HepG2 (cell line): ENCODE results near the gene HPD. TPM values are rescaled to one million over a fixed set of nuclear protein-coding genes. Genes with fewer than 3 reads are reported as not detected.

Experiments used
- ATAC-seq: fragments of 200-7000 bp; cut with Tn5 transposase; 3 replicates; pipeline ENCODE4 v1.9.1; 2020; ENCODE audit warnings: mild to moderate bottlenecking, moderate library complexity
- BruUV-seq: library from RNA; stranded (reverse); fragments of 400-500 nt; replicated peaks from 2 replicates; lab custom pipeline; 2021; lab: Mats Ljungman, UMichigan
- CTCF ChIA-PET: fragments of 300-600 bp; formaldehyde crosslinking; extraction: SDS; loops from one replicate; lab custom pipeline; 2021; ENCODE audit warnings: low total read pairs, inconsistent platforms, low intra/inter-chr PET ratio; lab: Yijun Ruan, JAX
- POLR2A ChIA-PET: fragments of 350-600 bp; sonication (Branson Sonifier 250); formaldehyde crosslinking; loops from one replicate; lab custom pipeline; 2020; ENCODE audit warnings: antibody characterized with exemption, inconsistent platforms; lab: Yijun Ruan, JAX
- DNase-seq: peaks from one replicate; pipeline ENCODE4 v3.0.0-alpha.2; 2015; ENCODE audit warnings: low spot score
- FAIRE-seq: peaks from 3 replicates; lab custom pipeline; 2011; peaks lifted over from hg19 to GRCh38; lab: Jason Lieb, UNC
- H2AFZ ChIP-seq: one replicate; pipeline ENCODE4 v1.6.1; 2011; ENCODE audit warnings: low read length, inconsistent platforms
- H3K27ac ChIP-seq: fragments of 300-600 bp; 3 replicates; pipeline ENCODE4 v1.8.0; 2011; ENCODE audit warnings: mixed run types, mild to moderate bottlenecking, mixed read lengths, low read length, inconsistent platforms; ENCODE audit not compliant: insufficient read depth; ENCODE audit errors: extremely low read length
- H3K27me3 ChIP-seq, 2 experiments: fragments of 200-600 bp in 1 of 2; 2 replicates in 1 of 2; 3 replicates in 1 of 2; pipeline versions ENCODE4 v1.6.0 to v1.8.0; 2011; ENCODE audit warnings: low read length in 2 of 2, mild to moderate bottlenecking in 2 of 2, moderate library complexity in 2 of 2, inconsistent platforms in 1 of 2; ENCODE audit not compliant: insufficient read depth in 2 of 2, control insufficient read depth in 1 of 2
- H3K36me3 ChIP-seq, 2 experiments: fragments of 200-600 bp in 1 of 2; replicated peaks in 1 of 2; 2 replicates in 1 of 2; 3 replicates in 1 of 2; pipeline versions ENCODE4 v1.5.1 to v1.8.0; 2011; ENCODE audit warnings: low read length in 2 of 2, inconsistent platforms in 1 of 2; ENCODE audit not compliant: insufficient read depth in 2 of 2, control insufficient read depth in 1 of 2
- H3K4me1 ChIP-seq: 2 replicates; pipeline ENCODE4 v1.5.1; 2012; ENCODE audit warnings: low read length, inconsistent platforms; ENCODE audit not compliant: insufficient read depth
- H3K4me2 ChIP-seq: 2 replicates; pipeline ENCODE4 v1.6.0; 2011; ENCODE audit warnings: low read depth, low read length, inconsistent platforms
- H3K4me3 ChIP-seq, 3 experiments: fragments of 200-600 bp in 1 of 3; sonication (generic), shearing (Covaris generic) in 1 of 3; replicated peaks in 1 of 3; 2 replicates each; pipeline ENCODE4 v1.5.1; 2011 to 2016; ENCODE audit warnings: low read length in 3 of 3, inconsistent platforms in 2 of 3, low read depth in 2 of 3, mild to moderate bottlenecking in 2 of 3, control low read depth in 1 of 3, mixed read lengths in 1 of 3; ENCODE audit not compliant: insufficient read depth in 1 of 3
- H3K79me2 ChIP-seq: one replicate; pipeline ENCODE4 v1.6.1; 2011; ENCODE audit warnings: low read length, inconsistent platforms; ENCODE audit not compliant: insufficient read depth
- H3K9ac ChIP-seq: 2 replicates; pipeline ENCODE4 v1.6.0; 2011; ENCODE audit warnings: mild to moderate bottlenecking, low read depth, low read length, inconsistent platforms; ENCODE audit not compliant: insufficient read depth
- H3K9me3 ChIP-seq: 2 replicates; pipeline ENCODE4 v1.5.1; 2012; ENCODE audit warnings: mild to moderate bottlenecking, low read length
- H4K20me1 ChIP-seq: 2 replicates; pipeline ENCODE4 v1.6.0; 2011; ENCODE audit warnings: inconsistent platforms, mild to moderate bottlenecking, low read length, moderate library complexity; ENCODE audit not compliant: insufficient read depth
- AGO1 ChIP-seq: fragments of 200-400 bp; formaldehyde crosslinking; IDR thresholded peaks from 2 replicates; pipeline ENCODE4 v1.6.1; 2017; ENCODE audit warnings: mild to moderate bottlenecking, low read depth, low read length, moderate library complexity; ENCODE audit not compliant: poor library complexity, severe bottlenecking
- DNMT3B ChIP-seq: conservative IDR thresholded peaks from 2 replicates; pipeline ENCODE4 v1.6.1; 2016; ENCODE audit warnings: missing biosample characterization, control low read depth
- FOXA1 ChIP-seq, 2 experiments: fragments of 450-650 bp in 1 of 2; sonication (generic) in 1 of 2; formaldehyde crosslinking in 1 of 2; IDR thresholded peaks; 2 replicates each; pipeline versions ENCODE4 v1.4.0 to v1.6.1; 2016 to 2020; ENCODE audit warnings: missing genetic modification reagents in 1 of 2
- HNRNPH1 ChIP-seq: fragments of 200-400 bp; formaldehyde crosslinking; optimal IDR thresholded peaks from 2 replicates; pipeline ENCODE3; 2017; ENCODE audit warnings: mild to moderate bottlenecking, low read depth, low read length
- KAT7 ChIP-seq: IDR thresholded peaks from 2 replicates; pipeline ENCODE4 v1.6.1; 2018; ENCODE audit warnings: borderline replicate concordance, missing compliant biosample characterization
- REL ChIP-seq: sonication (generic); formaldehyde crosslinking; conservative IDR thresholded peaks from 2 replicates; pipeline ENCODE4 v1.8.0; 2022; ENCODE audit warnings: mild to moderate bottlenecking, missing genetic modification reagents, moderate library complexity
- TFE3 ChIP-seq: IDR thresholded peaks from 2 replicates; pipeline ENCODE4 v1.6.1; 2016
- ZNF101 ChIP-seq: sonication (generic); formaldehyde crosslinking; IDR thresholded peaks from 2 replicates; pipeline ENCODE4 v1.4.0; 2020; ENCODE audit warnings: mild to moderate bottlenecking, low read depth, missing genetic modification reagents, borderline replicate concordance
- ZNF432 ChIP-seq: sonication (generic); formaldehyde crosslinking; IDR thresholded peaks from 2 replicates; pipeline ENCODE4 v1.5.0; 2020; ENCODE audit warnings: missing genetic modification reagents, mild to moderate bottlenecking, borderline replicate concordance
- ZNF597 ChIP-seq: sonication (generic); formaldehyde crosslinking; IDR thresholded peaks from 2 replicates; pipeline ENCODE4 v1.5.0; 2020; ENCODE audit warnings: missing genetic modification reagents
- ZNF598 ChIP-seq: sonication (generic); formaldehyde crosslinking; IDR thresholded peaks from 2 replicates; pipeline ENCODE4 v1.5.1; 2020; ENCODE audit warnings: mild to moderate bottlenecking, missing genetic modification reagents, borderline replicate concordance
- ZNF619 ChIP-seq: sonication (generic); formaldehyde crosslinking; IDR thresholded peaks from 2 replicates; pipeline ENCODE4 v1.4.0; 2020; ENCODE audit warnings: mild to moderate bottlenecking, missing genetic modification reagents
- WGBS: methylation state at CpG from one replicate; pipeline ENCODE4 v1.1.6; 2017; ENCODE audit warnings: low lambda C conversion rate; 5-methylcytosine and 5-hydroxymethylcytosine counted together
- in situ Hi-C: cut with HindIII; loops from 2 replicates; pipeline ENCODE4 v1.10.0; 2017; ENCODE audit warnings: low pct_unique_long_range_greater_than_20kb; ENCODE audit not compliant: extremely low pct_ligation_motif_present
- intact Hi-C: fragments of 100-400 bp; cut with micrococcal nuclease; formaldehyde crosslinking; loops from one replicate; pipeline ENCODE4 v1.10.0; 2022; ENCODE audit not compliant: unreplicated experiment
- polyA plus RNA-seq, 8 experiments: library from polyadenylated mRNA; depleted of rRNA in 3 of 8; stranded (reverse) in 7 of 8; unstranded in 1 of 8; fragments of >200 nt; fragmentation: Illumina TruSeq in 4 of 8; extraction: Trizol in 4 of 8; gene quantifications; 2 replicates each; pipeline versions ENCODE4 v1.2.1 to v1.2.3, GENCODE V29; 2011 to 2016; ENCODE audit warnings: low read depth in 4 of 8, missing spikeins in 1 of 8, mixed read lengths in 1 of 8; ENCODE audit not compliant: insufficient read depth in 1 of 8
- total RNA-seq, 5 experiments: library from RNA; depleted of rRNA; stranded (reverse); fragments of >200 nt; fragmentation: Illumina TruSeq; extraction: Trizol; gene quantifications; 2 replicates each; pipeline ENCODE4 v1.2.3, GENCODE V29; 2016; ENCODE audit warnings: low read depth in 1 of 5
- TF ChIP-seq, protein P1 (sequence below): sonication (generic); formaldehyde crosslinking; IDR thresholded peaks from 2 replicates; pipeline ENCODE4 v1.8.0; 2022; ENCODE audit warnings: mild to moderate bottlenecking, missing genetic modification reagents
- TF ChIP-seq, protein P2 (sequence below): sonication (generic); formaldehyde crosslinking; IDR thresholded peaks from 2 replicates; pipeline ENCODE4 v1.4.0; 2020; ENCODE audit warnings: missing genetic modification reagents

Gene HPD
- total and polyA plus RNA-seq, 2 of the 13 experiments (the other 11 are each of a cell fraction or from before 2014, with no cell fraction given): 120 to 195 TPM

GRCh38 chr12:121803861-121804416 is 54.7 kb downstream of the HPD start, which contains the start of gene SETD1B:
SETD1B (plus strand) TSS chr12:121804009; CDS start chr12:121804738, 729 bp downstream.
- FAIRE-seq (no peak), DNase-seq (no peak), ATAC-seq (0 out of 3 replicates have a peak, but pooled peaks have one; percentile 1)
- Histone ChIP-seq H3K27ac (peak within 1 kb of the TSS; percentile 99), H2AFZ (no peak within 1 kb of the TSS), H3K4me3 (peak within 1 kb of the TSS; percentile 71 to 88 (median 79)), H3K27me3 (no peaks in the 10 kb centered on the region; a peak in 1 of 5 replicates), H3K4me2 (peak within 1 kb of the TSS; percentile 100), H4K20me1 (0 out of 2 replicates have a peak, but pooled peaks cover 2% of the 10 kb centered on the region), H3K4me1 (peaks cover 32% of the 10 kb centered on the region), H3K9ac (peak within 1 kb of the TSS; percentile 98), H3K9me3 (no peaks in the 10 kb centered on the region), H3K79me2 (peaks cover 49% of the 10 kb centered on the region), H3K36me3 (peaks cover 7 to 9% of the 10 kb centered on the region in 2 experiments; a peak in 2 of 5 replicates)
- WGBS: 1% methylated on average over 19 of the region's 74 CpGs
- intact Hi-C loops: no loop called here
- POLR2A ChIA-PET: interaction anchor here (1.3 to 14.5 kb wide), 8 partner anchors 3 to 92 kb away, joined by 3 to 393 read pairs (median 11); partner anchors contain the start of genes HPD, PSMD9, RHOF and SETD1B
- in situ Hi-C loops: no loop called here
- CTCF ChIA-PET: no interaction called here
- no TSS peak for BruUV-seq
- no peak for TF ChIP-seq ZNF101 (CRISPR knock-in tag)
- no peak for TF ChIP-seq ZNF597 (CRISPR knock-in tag)
- TF ChIP-seq ZNF598 (CRISPR knock-in tag): no peak
- TF ChIP-seq HNRNPH1: no peak
- no peak for TF ChIP-seq TFE3
- TF ChIP-seq REL: no peak
- TF ChIP-seq AGO1: peak; percentile 10
- TF ChIP-seq FOXA1 (IDR thresholded peaks at IDR 0.05): no peak
- no peak for TF ChIP-seq FOXA1 (CRISPR knock-in tag; IDR thresholded peaks at IDR 0.05)
- no peak for TF ChIP-seq KAT7 (CRISPR knock-in tag)
- TF ChIP-seq, protein P1, sequence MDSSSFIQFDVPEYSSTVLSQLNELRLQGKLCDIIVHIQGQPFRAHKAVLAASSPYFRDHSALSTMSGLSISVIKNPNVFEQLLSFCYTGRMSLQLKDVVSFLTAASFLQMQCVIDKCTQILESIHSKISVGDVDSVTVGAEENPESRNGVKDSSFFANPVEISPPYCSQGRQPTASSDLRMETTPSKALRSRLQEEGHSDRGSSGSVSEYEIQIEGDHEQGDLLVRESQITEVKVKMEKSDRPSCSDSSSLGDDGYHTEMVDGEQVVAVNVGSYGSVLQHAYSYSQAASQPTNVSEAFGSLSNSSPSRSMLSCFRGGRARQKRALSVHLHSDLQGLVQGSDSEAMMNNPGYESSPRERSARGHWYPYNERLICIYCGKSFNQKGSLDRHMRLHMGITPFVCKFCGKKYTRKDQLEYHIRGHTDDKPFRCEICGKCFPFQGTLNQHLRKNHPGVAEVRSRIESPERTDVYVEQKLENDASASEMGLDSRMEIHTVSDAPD (CRISPR knock-in tag): no peak
- no peak for TF ChIP-seq ZNF432 (CRISPR knock-in tag)
- no peak for TF ChIP-seq DNMT3B (CRISPR knock-in tag)
- TF ChIP-seq, protein P2, sequence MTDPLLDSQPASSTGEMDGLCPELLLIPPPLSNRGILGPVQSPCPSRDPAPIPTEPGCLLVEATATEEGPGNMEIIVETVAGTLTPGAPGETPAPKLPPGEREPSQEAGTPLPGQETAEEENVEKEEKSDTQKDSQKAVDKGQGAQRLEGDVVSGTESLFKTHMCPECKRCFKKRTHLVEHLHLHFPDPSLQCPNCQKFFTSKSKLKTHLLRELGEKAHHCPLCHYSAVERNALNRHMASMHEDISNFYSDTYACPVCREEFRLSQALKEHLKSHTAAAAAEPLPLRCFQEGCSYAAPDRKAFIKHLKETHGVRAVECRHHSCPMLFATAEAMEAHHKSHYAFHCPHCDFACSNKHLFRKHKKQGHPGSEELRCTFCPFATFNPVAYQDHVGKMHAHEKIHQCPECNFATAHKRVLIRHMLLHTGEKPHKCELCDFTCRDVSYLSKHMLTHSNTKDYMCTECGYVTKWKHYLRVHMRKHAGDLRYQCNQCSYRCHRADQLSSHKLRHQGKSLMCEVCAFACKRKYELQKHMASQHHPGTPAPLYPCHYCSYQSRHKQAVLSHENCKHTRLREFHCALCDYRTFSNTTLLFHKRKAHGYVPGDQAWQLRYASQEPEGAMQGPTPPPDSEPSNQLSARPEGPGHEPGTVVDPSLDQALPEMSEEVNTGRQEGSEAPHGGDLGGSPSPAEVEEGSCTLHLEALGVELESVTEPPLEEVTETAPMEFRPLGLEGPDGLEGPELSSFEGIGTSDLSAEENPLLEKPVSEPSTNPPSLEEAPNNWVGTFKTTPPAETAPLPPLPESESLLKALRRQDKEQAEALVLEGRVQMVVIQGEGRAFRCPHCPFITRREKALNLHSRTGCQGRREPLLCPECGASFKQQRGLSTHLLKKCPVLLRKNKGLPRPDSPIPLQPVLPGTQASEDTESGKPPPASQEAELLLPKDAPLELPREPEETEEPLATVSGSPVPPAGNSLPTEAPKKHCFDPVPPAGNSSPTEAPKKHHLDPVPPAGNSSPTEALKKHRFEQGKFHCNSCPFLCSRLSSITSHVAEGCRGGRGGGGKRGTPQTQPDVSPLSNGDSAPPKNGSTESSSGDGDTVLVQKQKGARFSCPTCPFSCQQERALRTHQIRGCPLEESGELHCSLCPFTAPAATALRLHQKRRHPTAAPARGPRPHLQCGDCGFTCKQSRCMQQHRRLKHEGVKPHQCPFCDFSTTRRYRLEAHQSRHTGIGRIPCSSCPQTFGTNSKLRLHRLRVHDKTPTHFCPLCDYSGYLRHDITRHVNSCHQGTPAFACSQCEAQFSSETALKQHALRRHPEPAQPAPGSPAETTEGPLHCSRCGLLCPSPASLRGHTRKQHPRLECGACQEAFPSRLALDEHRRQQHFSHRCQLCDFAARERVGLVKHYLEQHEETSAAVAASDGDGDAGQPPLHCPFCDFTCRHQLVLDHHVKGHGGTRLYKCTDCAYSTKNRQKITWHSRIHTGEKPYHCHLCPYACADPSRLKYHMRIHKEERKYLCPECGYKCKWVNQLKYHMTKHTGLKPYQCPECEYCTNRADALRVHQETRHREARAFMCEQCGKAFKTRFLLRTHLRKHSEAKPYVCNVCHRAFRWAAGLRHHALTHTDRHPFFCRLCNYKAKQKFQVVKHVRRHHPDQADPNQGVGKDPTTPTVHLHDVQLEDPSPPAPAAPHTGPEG (CRISPR knock-in tag): no peak
- TF ChIP-seq ZNF619: no peak
